HG03521 (cell line): ENCODE measurements around the gene ZBTB2.
A peak's percentile ranks its signal among the peaks of the same experiment; 100 is the strongest.

Experiments
- ATAC-seq: cut with Tn5 transposase; IDR thresholded peaks from one replicate; pipeline ENCODE4 v1.9.1; 2021; ENCODE audit warnings: mild to moderate bottlenecking, moderate library complexity; ENCODE audit not compliant: unreplicated experiment

Gene ZBTB2, protein sequence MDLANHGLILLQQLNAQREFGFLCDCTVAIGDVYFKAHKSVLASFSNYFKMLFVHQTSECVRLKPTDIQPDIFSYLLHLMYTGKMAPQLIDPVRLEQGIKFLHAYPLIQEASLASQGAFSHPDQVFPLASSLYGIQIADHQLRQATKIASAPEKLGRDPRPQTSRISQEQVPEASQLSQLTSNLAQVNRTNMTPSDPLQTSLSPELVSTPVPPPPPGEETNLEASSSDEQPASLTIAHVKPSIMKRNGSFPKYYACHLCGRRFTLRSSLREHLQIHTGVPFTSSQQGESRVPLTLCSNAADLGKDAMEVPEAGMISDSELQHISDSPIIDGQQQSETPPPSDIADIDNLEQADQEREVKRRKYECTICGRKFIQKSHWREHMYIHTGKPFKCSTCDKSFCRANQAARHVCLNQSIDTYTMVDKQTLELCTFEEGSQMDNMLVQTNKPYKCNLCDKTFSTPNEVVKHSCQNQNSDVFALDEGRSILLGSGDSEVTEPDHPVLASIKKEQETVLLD

DNA sequence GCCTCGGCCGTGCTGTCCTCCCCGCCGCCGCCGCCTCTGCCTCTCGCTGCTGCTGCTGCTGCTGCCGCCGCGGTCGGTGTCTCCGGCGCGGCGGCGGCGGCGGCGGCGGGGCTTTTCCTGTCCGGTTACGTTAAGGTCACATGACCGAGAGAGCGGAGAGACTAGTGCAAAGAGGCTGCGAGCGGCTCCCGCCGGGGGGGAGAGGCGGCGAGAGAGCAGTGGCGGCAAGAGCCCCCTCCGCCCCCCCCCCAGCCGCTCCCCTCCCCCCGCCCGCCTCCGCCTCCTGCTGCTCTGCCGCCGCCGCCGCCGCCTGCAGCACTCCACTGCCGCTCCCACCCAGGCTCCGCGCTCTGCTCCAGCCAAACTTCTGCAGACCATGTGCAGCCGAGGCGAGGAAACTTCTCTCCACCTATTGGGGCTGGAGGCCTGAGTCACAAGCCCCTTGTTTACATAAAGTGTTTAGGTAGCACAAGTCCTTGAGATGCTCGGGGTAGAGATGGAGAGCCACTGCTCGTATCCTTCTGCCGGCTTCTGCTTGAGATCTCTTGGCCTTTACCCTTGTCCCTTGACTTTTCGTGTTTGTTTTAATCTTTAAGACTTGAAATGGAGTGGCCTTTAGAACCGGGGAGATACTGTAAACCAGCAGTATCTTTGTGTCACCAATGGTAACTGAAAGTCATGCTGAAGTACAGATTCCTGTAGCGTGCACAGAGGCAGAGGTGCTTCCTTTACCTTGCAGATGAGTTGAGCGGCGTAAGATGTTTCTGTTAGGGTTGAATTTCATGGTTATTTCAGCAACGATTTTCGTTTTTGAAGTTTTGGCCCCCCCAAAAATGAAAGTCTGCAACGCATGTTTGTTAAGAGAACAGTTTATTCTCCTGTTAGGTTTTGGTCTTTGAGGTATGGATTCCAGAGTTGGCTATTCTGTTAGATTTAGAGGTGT, at the start of gene ZBTB2:
Gene ZBTB2 (minus strand): TSS at position 89 of the 943 bp plus-strand sequence. CDS start 17,922 bp downstream, outside the sequence.
- ATAC-seq, result peak; percentile 7

DNA sequence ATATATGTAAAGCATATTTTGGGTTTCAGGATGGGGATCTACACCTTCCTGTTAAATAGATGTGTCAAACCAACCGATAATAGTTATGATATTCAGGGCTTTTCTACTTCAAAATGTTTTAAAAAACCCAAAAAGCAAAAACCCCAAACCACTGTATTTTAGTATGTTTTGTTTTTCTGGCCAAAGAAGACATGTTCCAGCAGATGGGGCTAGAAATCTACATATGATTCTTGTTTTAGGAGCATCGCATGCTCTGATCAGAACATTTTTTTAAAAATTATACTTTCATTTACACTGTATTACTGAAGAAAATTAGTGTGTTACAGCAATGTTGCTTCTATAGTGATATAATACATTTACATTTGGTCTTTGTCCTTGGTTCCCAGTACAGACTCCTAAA, 49.6 kb upstream of the ZBTB2 start:
- peak; percentile 55 for ATAC-seq

DNA sequence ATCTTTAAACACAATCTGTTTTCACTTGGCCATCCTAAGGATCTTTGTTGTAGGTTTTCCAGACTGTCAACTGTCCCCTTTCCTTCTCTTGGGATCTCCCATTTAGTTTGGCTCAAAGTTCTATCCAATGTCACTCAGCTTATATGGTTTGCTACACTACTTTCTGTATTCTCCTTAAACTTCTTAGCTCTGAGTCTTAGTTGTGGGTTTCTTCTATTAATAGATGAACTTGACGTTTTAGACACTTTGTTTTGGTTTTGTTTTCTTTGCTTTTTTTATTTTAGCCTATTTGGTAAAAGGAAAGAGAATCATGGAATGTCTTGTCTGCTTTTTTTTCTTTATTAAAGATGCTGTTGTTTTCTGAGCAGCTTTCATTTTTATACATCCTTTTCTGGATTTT, 49.1 kb upstream of the ZBTB2 start:
- ATAC-seq, result no peak

DNA sequence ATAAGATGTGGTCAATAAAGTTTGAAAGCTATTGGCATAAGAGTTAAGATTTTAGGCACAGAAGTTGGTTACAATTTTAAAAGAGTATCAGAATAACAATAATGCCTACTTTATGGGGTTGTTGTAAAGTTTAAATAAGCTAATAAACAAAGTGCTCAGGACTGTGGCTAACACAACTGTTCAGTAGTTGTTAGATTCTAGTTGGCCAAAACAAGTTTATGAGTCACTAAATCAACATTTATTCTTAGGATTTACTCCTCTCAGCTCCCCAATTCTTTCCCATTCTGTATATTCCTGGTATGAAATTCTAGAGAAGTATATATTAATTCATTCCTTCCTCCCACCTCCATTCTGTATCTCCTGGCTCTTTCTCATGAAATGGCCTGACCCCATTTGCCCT, 46.0 kb upstream of the ZBTB2 start:
- no peak for ATAC-seq

DNA sequence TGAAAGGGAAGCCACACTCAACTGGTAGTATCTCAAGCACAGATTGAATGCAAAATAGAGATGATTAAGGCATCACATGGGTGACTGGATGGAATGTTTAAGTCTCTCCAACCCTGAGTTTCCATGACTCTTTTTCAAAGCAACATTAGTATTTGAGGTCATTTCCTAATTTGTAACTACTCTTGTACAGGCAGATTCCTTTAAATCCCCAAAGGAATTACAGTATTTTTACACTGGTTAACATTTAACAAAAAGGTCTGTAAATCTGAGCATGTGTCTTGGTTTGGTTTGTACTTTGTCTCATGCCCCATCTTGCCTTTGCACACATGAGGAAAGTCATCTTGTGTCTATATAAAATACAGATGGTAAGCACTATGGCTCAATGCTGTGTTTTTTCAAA, 45.4 kb upstream of the ZBTB2 start:
- ATAC-seq, result no peak

DNA sequence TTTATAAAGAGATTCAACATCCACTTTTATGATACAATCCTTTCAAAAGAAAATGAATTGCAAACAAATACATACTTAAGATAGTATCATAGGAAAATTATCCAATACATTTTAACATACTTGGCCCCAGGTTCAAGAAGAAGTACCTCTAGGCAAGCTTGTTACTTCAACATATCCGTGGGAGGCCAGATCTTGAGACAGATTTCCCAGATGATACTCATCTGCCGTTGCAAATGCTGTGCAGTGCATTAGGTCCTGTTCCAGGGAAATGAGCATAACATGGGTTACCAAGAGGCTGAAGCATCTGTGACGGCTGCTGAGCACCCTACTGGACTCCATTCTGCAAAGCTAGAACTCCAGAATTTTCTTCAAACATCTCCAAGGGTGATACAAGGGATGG, 44.9 kb upstream of the ZBTB2 start:
- no peak for ATAC-seq

DNA sequence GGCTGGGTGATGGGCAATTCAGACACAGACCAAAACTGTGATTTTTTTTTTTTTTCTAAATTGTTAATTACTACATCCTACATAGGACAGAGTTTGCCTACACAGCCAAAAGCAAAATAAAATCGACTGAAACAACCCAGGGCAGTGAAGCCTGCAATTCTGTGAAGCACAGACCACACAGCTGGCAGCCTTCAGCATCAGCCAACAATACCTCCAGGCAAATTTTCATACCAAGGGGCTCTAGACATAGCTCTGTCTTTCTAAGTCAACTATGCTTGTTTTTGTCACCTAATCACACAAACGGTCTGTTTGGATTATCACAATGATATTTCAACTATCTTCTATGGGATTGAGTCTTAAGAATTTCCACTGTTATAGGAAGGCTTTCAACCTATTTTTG, 43.0 kb upstream of the ZBTB2 start:
- no peak for ATAC-seq

DNA sequence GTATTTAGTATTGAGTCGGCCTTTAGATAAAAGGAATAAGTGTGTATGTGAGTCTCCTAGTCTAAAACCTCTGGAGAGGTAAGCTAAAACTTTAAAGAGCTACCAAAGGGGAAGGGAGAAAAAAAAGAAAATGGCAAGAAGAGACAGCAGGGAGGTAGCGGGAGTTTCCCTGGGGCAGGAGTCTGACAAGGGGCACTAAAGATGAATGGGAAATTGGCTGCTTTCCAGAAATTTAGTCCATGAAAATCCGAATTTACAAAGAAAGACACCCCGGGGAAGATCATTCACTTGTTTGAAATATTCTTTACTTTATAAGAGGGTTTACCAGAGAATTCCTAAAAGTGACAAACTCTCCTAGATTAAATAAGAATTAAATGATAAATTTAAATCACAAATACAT, 41.3 kb upstream of the ZBTB2 start:
- no peak for ATAC-seq

DNA sequence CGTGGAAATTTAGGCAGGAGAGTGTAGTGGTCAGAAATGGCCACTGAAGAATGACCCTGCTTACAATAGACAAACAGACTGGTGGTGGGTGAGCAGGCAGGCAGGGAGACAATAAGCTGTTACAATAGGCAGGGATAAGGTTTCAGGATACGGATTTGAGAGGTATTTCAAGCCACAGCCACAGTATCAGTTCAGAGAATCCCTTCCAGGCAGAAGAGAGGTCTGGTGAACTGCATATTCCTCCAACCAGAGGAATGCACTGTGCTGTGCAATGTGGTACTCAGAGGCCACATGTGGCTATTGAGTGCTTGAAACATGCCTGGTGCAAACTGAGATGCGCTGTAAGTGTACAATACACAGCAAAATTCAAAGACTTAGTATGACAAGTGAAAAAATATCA, 40.0 kb upstream of the ZBTB2 start:
- ATAC-seq, result no peak

DNA sequence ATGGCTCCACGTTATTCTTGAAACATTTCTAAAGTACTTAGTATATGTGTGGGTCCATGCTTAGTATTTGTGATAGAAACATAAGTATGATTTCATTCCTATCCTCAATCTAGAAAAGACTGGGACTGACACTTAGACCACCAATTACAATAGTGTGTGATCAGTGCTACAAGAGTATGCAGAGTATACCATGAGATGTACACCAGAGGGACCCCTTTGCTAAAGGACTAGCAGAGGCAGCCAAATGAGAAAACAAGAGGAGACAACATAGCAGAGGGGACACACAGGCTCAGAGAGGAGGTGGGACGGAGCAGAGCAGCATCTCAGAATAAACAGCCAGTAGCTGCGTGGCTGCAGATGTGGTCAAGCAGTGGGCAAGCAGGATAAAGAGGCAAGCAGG, 39.5 kb upstream of the ZBTB2 start:
- no peak for ATAC-seq

DNA sequence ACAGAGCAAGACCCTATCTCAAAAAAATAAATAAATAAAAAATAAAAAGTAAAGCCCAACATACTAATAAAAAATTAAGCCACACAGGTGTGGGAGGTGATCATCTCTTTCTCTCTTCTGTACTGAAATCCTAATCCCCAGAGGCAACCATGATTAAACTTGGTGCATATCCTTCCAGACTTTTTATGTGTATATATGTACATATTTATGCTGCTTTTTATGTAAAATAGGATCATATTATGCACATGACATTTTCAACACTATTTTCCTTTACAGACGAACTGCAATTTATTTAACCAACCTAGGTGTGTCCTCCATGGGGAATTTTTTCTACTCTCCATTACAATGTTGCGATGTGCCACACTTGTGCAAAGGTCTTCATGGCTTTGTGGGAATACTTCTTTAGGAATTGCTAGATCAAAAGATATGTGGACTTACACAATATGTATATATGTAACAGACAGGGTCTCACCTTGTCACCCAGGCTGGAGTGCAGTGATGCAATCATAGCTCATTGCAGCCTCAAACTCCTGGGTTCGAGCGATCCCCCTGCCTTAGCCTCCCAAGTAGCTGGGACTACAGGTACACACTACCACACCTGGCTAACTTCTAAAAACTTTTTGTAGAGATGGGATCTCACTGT, 36.9 kb upstream of the ZBTB2 start:
- no peak for ATAC-seq

DNA sequence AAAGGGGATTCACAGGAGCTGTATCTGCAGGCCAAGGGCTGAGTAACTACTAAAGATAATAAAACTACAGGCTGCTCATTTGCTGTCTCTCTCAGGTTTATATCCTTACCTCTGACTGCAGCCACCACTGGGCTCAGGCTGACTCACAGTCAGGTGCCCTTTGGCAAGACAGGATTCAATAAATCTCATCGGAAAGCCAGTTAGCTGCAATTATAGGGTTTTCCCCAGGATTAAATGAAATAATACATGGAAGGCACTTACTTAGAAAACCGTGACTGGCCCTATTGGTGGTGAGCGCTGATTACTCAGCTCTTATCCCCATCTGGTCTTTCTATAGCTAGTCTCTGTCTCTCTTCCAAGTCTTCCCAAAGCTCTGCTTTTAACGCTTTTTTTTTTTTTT, 34.2 kb upstream of the ZBTB2 start:
- no peak for ATAC-seq

DNA sequence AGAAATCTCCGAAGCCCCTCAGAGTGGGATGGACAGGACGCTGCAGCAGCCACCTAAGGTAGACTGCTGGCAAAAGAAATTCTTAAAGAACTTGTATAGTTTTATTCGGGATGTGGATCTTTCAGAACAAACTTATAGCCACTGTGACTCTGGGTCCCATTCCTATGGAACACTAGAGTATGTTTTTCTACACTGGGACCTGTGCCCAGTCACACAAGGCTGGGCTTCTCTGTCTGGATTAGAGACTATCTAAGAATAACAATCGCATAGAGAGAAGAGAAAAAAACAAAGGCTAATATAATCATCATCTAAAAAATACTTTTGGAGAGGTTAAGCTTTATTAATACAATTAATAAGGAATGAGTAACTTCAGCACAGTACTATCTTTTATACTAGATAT, 31.6 kb upstream of the ZBTB2 start:
- ATAC-seq, result no peak

DNA sequence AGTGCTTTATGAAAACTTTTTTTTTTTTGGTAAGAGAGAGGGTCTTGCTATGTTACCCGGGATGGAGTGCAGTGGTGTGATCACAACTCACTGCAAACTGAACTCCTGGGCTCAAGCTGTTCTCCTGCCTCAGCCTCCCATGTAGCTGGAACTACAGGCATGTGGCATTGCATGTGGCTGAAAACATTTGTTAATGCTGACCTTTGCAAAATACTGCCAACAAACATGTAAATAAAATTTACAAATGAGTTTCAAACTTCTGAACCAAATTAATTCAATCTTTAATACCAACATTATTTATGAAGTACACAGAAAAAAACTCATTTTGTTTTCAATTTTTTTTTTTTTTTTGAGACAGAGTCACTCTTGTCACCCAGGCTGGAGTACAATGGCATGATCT, 26.1 kb upstream of the ZBTB2 start:
- ATAC-seq, result no peak

DNA sequence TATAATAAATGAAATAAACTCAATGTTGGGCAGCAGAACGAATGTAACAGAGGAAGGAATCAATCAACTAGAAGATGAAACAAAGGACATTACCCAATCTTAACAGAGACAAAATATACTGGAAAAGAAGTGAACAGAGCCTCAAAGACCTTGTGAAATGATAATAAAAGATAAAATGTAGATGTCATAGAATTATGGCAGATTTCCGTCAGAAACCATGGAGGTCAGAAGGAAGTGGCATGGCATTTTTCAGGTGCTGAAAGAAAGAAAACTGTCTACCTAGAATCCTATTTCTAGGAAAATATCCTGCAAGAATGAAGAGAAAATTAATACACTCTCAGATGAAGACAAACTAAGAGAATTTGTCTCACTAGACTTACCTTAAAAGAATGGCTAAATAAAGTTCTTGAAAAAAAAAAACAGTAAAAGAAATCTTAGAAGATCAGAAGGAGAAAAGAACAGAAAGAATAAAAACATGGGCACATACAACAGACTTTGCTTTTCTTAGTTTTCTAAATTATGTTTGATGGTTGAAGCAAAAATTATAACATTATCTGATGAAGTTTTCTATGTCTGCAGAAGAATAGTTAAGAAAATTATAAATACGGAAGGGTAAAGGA, 23.4 kb upstream of the ZBTB2 start:
- no peak for ATAC-seq

DNA sequence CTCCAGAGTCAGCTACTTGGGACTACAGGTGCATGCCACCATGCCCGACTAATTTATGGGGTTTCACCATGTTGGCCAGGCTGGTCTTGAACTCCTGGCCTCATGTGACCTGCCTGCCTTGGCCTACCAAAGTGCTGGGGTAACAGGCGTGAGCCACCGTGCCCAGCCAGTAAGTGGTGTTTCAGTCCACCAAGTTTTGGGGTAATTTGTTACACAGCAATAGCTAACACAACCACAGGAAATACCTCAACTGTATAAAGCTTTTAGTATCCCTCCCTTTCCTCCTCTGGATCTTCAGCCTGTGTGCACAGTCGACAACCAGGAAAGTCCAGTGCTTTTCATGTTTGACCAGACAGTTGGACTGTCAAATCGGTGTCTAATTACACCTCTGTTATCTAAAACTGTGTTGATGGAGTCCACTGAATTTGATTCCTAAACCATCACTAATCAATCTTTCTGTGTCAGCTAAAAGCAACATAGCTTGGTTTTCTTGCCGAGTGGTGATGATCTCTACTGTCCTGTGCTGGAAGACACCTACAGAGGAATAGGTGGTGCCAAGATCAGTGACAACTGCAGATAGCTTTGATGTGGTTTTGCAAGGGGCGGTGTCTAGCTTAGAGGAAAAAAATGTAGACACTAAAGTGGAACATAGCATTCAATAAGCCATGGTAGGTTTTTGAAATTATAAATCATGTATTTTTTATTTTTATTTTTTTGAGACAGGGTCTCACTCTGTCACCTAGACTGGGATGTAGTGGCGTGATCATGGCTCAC, 22.2 kb upstream of the ZBTB2 start:
- no peak for ATAC-seq

DNA sequence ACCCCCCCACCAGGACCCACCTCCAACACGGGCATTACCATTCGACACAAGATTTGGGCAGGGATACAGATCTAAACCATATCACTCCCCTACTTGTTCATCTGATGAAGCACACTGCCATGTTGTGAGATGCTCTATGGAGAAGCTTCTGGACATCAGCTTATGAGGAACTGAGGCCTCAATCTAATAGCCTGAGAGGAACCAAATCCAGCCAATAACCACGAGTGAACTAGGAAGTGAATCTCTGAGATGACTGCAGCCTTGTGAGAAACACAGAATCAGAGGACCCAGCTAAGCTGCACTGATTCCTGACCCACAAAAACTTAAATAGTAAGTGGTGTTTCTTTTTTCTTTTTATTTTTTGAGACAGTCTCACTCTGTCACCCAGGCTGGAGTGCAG, 21.6 kb upstream of the ZBTB2 start:
- no peak for ATAC-seq

DNA sequence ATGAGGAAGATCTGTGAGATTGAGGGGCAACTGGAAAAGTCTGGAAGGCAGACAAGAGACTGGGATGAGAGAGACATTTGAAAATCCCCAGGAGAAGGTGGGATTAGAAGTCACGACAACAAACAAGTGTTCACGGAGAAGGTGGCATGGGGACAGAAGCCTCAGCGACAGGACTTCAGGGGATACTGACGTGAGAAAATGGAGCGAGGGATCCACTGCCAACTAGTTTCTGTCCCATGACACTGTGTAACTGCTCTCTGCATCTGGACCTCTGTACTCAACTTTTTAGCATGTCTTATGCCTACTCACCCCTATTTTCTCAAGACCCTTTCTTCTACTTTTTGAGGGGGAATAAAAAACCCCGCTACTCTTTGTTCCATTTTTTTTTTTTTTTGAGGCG, 18.3 kb upstream of the ZBTB2 start:
- no peak for ATAC-seq

DNA sequence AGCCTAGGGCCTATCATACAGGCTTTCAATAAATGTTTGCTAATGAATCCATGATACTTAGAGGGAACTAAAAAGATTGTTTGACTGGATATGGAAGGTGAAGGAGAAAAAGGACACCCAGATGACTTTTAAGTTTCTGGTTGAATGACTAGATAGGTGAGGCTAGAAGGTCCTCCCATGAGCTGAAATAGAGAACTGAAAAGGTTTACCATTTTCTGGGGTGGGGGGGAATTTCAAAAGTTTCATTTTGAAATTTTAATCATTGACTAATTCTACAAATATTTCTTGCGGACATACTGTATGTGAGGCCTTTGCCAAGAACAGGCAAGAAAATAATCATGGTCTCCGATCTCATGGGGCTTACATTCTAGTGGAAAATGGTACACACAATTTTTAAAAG, 17.9 kb upstream of the ZBTB2 start:
- peak; percentile 43 for ATAC-seq

DNA sequence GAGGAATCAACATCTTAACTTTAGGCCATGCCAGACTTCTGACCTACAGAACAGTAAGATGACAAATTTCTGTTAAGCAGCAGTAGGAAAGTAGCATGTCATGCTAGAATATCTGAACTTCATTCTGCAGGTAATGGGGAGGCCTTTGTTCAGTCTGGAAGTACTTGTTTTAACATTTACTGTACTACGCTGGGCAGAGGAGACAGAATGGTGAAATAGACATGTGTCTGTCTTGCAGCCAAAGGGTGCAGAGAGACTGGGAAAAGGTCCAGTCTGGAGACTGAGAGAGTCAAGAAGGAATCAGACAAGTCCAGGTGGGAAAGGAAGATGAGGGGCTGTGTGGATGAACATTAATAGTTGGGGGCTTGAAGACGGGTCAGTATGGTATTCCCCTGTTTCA, 17.5 kb upstream of the ZBTB2 start:
- ATAC-seq, result no peak
